Esophagus squamous epithelium (tissue), 5 donors: ENCODE data around the gene IRX2. TPM values are rescaled to one million over a fixed set of nuclear protein-coding genes. Genes with fewer than 3 reads are reported as not detected.

Source experiments
- DNase-seq: peaks from one replicate; lab custom pipeline; 2025; lab: John Stamatoyannopoulos, UW
- H3K27ac ChIP-seq, 4 donors: fragments of 200-600 bp; sonication (generic); one replicate each; pipeline ENCODE4 v1.5.1; 2016 to 2019; ENCODE audit warnings: mild to moderate bottlenecking in 1 of 4
- H3K27me3 ChIP-seq, 4 donors: fragments of 200-600 bp; sonication (generic); 1 replicate in 3 of 4; 2 replicates in 1 of 4; pipeline versions ENCODE4 v1.5.1 to v1.6.0; 2017 to 2021; ENCODE audit warnings: antibody characterized with exemption in 1 of 4
- H3K36me3 ChIP-seq, 3 donors: fragments of 200-600 bp; sonication (generic); one replicate each; pipeline ENCODE4 v1.5.1; 2016 to 2019
- H3K4me1 ChIP-seq, 3 donors: fragments of 200-600 bp; sonication (generic); one replicate each; pipeline ENCODE4 v1.5.1; 2017 to 2019
- H3K4me3 ChIP-seq, 4 donors: fragments of 200-600 bp; sonication (generic); 1 replicate in 3 of 4; 2 replicates in 1 of 4; pipeline ENCODE4 v1.5.1; 2016 to 2019; ENCODE audit warnings: mild to moderate bottlenecking in 2 of 4, moderate library complexity in 1 of 4
- H3K9me3 ChIP-seq, 3 donors: fragments of 200-600 bp; sonication (generic); one replicate each; pipeline ENCODE4 v1.5.1; 2016 to 2019
- POLR2A ChIP-seq, 4 donors: fragments of 450-650 bp; IDR thresholded peaks; one replicate each; pipeline ENCODE4 v1.6.1; 2017; ENCODE audit warnings: antibody characterized with exemption in 4 of 4, mild to moderate bottlenecking in 4 of 4, moderate library complexity in 3 of 4
- WGBS, 2 donors: methylation state at CpG; one replicate each; pipeline ENCODE4 v1.1.5; 2018; 5-methylcytosine and 5-hydroxymethylcytosine counted together
- intact Hi-C: fragments of 100-400 bp; cut with DNase I; formaldehyde crosslinking; loops from one replicate; pipeline ENCODE4 v1.15.0; 2022
- total RNA-seq, 4 donors: library from RNA; depleted of rRNA; stranded (reverse); fragments of >200 nt; gene quantifications; one replicate each; pipeline ENCODE4 v1.1.0, GENCODE V29; 2016
- TF ChIP-seq, protein P1 (sequence below), 6 experiments: fragments of 450-650 bp in 4 of 6; fragments of 200-600 bp in 2 of 6; sonication (generic) in 2 of 6; IDR thresholded peaks; one replicate each; pipeline ENCODE4 v1.5.1; 2016 to 2019; ENCODE audit warnings: antibody characterized with exemption in 6 of 6, mild to moderate bottlenecking in 4 of 6, moderate library complexity in 4 of 6
- donor health status: DM: yes; HTN: yes; CAD: no.

IRX2 gene
- total RNA-seq, 4 donors from 2014 or later: 5.0 to 7.6 (median 6.0) TPM

DNA sequence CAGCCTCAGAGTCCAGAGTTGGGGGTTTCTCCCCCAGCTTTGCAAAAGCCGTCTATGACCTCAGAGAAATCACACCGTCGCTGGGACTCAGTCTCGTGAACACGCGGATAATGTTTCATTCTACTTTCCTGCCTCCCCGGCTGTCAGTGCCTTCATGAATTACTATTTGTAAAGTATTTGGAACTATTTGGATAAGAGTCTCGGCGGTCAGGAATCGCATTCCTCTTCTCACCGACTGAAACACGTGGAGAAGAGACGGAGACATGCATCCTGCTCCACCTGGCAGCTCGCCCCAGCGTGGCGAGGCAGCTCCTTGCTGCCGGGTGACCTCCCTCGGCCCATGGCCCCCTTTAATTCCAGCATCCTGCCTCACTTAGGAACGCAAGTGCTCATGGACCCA is 23.9 kb downstream of the IRX2 start:
- H3K27me3 ChIP-seq: peaks cover 0 to 90% (median 0%) of the 10 kb centered on the region in 4 donors
- no peak for TF ChIP-seq POLR2A (IDR thresholded peaks at IDR 0.05)
- TF ChIP-seq, protein P1, sequence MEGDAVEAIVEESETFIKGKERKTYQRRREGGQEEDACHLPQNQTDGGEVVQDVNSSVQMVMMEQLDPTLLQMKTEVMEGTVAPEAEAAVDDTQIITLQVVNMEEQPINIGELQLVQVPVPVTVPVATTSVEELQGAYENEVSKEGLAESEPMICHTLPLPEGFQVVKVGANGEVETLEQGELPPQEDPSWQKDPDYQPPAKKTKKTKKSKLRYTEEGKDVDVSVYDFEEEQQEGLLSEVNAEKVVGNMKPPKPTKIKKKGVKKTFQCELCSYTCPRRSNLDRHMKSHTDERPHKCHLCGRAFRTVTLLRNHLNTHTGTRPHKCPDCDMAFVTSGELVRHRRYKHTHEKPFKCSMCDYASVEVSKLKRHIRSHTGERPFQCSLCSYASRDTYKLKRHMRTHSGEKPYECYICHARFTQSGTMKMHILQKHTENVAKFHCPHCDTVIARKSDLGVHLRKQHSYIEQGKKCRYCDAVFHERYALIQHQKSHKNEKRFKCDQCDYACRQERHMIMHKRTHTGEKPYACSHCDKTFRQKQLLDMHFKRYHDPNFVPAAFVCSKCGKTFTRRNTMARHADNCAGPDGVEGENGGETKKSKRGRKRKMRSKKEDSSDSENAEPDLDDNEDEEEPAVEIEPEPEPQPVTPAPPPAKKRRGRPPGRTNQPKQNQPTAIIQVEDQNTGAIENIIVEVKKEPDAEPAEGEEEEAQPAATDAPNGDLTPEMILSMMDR (IDR thresholded peaks at IDR 0.05): no peak
- WGBS, 2 donors: 30 to 42% methylated on average over 17 to 19 of the region's 19 CpGs
- H3K27ac ChIP-seq: no peak overlapping the region
- no peak for DNase-seq
- intact Hi-C loops: no loop called here
- H3K36me3 ChIP-seq: no peaks in the 10 kb centered on the region
- no peaks in the 10 kb centered on the region for H3K4me1 ChIP-seq
- no peaks in the 10 kb centered on the region for H3K9me3 ChIP-seq
- H3K4me3 ChIP-seq: no peak overlapping the region

DNA sequence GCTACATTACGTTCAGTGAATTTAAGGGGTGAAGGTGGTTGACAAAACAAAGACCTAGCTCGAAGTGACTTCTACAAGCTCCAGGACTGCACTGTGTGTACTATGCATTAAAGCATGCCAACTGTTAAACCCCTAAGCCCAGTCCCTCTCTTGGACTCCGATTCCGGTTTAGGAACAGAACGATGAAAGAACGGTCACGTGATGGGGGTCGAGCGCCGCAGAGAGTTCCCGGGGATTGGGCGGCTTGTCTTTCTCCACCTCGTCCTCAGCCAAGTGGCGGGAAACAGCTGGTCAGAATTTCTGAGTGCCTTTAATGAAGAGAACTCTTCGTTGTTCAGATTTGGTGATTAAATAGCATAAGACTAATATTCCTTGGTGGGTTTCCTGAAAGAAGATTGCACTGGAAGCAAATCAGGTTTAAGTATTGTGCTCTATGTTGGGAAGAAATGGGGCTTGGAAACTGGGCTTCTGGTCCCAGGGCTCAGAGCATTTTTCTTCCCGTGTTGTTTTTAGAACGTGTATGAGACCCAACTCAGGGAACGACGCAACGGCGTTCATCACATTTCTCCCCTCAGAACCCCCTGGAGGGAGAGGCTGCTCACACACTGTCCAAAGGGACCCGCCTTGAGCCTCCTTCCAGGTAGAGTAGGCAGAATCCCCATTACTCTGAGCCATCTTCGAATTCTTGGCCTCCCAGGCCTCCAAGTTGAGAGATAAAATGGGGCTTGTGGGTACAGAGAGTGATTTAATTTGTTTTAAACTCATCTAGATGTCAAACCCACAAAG is 25.3 kb downstream of the IRX2 start:
- H3K9me3 ChIP-seq: no peaks in the 10 kb centered on the region
- no peaks in the 10 kb centered on the region for H3K36me3 ChIP-seq
- TF ChIP-seq, protein P1 (IDR thresholded peaks at IDR 0.05): no peak
- TF ChIP-seq POLR2A (IDR thresholded peaks at IDR 0.05): no peak
- H3K27ac ChIP-seq: no peak overlapping the region
- WGBS, 2 donors: 81 to 83% methylated on average over 22 to 23 of the region's 23 CpGs
- intact Hi-C loops: no loop called here
- no peak overlapping the region for H3K4me3 ChIP-seq
- no peaks in the 10 kb centered on the region for H3K4me1 ChIP-seq
- peaks cover 0 to 84% (median 0%) of the 10 kb centered on the region in 4 donors for H3K27me3 ChIP-seq
- DNase-seq: no peak

DNA sequence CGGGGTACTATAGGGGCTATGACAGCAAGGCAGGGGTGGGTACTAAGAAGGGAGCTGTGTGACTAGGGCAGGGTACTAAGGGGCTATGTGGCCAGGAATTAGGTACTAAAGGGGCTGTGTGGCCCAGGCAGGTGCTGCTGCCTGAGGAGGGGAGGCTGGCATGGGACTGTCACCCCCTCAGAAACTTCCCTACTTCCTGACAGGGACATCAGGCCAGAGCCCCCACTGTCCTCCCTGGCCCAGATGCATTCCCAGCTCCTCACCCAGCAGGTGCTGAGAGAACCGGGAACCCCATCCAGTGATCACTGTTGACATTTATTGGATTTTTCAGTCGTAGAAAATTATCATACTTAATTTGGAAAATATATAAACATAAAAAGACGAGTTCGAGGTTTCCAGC is 26.6 kb downstream of the IRX2 start:
- Histone ChIP-seq H3K27ac (no peak overlapping the region), H3K27me3 (peaks cover 0 to 81% (median 0%) of the 10 kb centered on the region in 4 donors), H3K4me3 (no peak overlapping the region), H3K4me1 (no peaks in the 10 kb centered on the region), H3K36me3 (no peaks in the 10 kb centered on the region), H3K9me3 (no peaks in the 10 kb centered on the region)
- TF ChIP-seq, protein P1 (IDR thresholded peaks at IDR 0.05): no peak
- TF ChIP-seq POLR2A (IDR thresholded peaks at IDR 0.05): no peak
- no peak for DNase-seq
- 79 to 84% methylated on average over 5 of the region's 5 CpGs for WGBS, 2 donors
- intact Hi-C loops: no loop called here

DNA sequence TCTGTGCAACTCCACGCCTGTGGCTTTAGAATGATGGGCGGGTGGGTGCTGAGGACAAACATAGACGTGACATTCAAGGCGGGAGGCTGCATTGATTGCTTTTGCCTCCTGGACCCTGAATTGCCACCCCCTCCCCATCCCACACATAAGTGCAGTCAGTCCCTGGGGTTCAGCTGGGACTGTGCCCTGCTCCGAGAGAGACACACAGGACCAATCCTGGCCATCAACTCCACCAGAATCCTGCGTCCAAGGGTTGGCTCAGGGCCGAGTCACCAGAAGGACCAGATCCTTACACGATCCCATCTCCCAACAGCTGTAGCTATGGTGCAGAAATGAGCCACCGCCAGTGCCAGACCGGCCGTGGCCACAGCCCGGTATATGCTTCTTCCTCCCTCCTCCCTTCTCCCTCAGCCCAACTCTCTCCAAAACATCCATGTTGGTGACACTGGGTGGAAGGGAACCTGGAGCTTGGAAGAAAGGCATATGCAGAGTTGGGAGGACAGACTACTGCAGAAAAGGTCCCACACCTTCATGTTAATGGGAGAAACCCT is 27.4 kb downstream of the IRX2 start:
- Histone ChIP-seq H3K4me1 (no peaks in the 10 kb centered on the region), H3K9me3 (no peaks in the 10 kb centered on the region), H3K27ac (no peak overlapping the region), H3K4me3 (no peak overlapping the region), H3K36me3 (no peaks in the 10 kb centered on the region), H3K27me3 (peaks cover 0 to 75% (median 0%) of the 10 kb centered on the region in 4 donors)
- 77 to 83% methylated on average over 4 to 5 of the region's 12 CpGs for WGBS, 2 donors
- intact Hi-C loops: no loop called here
- TF ChIP-seq POLR2A (IDR thresholded peaks at IDR 0.05): no peak
- TF ChIP-seq, protein P1 (IDR thresholded peaks at IDR 0.05): no peak
- DNase-seq: no peak

DNA sequence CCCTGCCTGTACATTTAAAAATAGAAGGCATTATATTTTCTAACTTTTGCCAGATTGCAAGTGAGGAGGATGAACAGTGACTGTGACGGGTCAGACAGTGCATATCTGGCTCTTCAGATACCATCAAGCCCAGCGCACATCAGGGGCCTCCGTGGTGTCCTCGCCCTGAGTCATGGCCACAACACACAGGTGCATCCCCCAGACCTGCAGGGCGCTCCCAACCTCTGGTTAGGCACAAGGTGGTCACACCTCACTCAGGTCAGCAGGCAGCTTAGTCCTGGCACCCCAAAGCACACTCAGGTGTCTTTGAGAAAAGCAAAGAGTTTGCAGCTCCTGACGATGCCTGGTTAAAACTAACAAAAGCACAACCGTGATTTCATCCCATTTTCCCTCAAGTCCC is 28.6 kb downstream of the IRX2 start:
- DNase-seq: no peak
- WGBS, 2 donors: 66 to 82% methylated on average over 7 of the region's 7 CpGs
- intact Hi-C loops: no loop called here
- H3K27ac ChIP-seq: no peak overlapping the region
- H3K36me3 ChIP-seq: no peaks in the 10 kb centered on the region
- H3K4me3 ChIP-seq: no peak overlapping the region
- TF ChIP-seq, protein P1 (IDR thresholded peaks at IDR 0.05): no peak
- TF ChIP-seq POLR2A (IDR thresholded peaks at IDR 0.05): no peak
- peaks cover 0 to 63% (median 0%) of the 10 kb centered on the region in 4 donors for H3K27me3 ChIP-seq
- H3K9me3 ChIP-seq: no peaks in the 10 kb centered on the region
- no peaks in the 10 kb centered on the region for H3K4me1 ChIP-seq
